ENCODE data around the gene C2CD5.

GRCh38 chr12:22399464-22400180 is 144.7 kb downstream of the C2CD5 start:
- TF ChIP-seq, protein P1, sequence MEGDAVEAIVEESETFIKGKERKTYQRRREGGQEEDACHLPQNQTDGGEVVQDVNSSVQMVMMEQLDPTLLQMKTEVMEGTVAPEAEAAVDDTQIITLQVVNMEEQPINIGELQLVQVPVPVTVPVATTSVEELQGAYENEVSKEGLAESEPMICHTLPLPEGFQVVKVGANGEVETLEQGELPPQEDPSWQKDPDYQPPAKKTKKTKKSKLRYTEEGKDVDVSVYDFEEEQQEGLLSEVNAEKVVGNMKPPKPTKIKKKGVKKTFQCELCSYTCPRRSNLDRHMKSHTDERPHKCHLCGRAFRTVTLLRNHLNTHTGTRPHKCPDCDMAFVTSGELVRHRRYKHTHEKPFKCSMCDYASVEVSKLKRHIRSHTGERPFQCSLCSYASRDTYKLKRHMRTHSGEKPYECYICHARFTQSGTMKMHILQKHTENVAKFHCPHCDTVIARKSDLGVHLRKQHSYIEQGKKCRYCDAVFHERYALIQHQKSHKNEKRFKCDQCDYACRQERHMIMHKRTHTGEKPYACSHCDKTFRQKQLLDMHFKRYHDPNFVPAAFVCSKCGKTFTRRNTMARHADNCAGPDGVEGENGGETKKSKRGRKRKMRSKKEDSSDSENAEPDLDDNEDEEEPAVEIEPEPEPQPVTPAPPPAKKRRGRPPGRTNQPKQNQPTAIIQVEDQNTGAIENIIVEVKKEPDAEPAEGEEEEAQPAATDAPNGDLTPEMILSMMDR (conservative IDR thresholded peaks at IDR 0.05 in 1 of 2, IDR thresholded peaks at IDR 0.05 in 1 of 2; ENCODE audit: low read depth in 1 of 2, low read length in 2 of 2): no peak
- TF ChIP-seq EZH2 (IDR thresholded peaks at IDR 0.05; ENCODE audit: low read length, missing control alignments): no peak
